AG04450 (cell line): Measurements from ENCODE around the gene SDK1. TPM values are rescaled to one million over a fixed set of nuclear protein-coding genes. Genes with fewer than 3 reads are reported as not detected.

Experiments
- CTCF ChIA-PET: fragments of 300-600, 350-600 bp; formaldehyde crosslinking; extraction: SDS; loops from one replicate; lab custom pipeline; 2022; ENCODE audit warnings: antibody characterized with exemption, inconsistent platforms; lab: Charles Lee
- POLR2A ChIA-PET: fragments of 350-600 bp; formaldehyde crosslinking; extraction: SDS; loops from one replicate; lab custom pipeline; 2021; ENCODE audit warnings: antibody characterized with exemption, inconsistent platforms; lab: Yijun Ruan, JAX
- DNase-seq: peaks from one replicate; pipeline ENCODE4 v3.0.0-alpha.2; 2011; ENCODE audit warnings: low read depth, low spot score
- H3K27ac ChIP-seq: one replicate; pipeline ENCODE4 v1.5.1; 2012; ENCODE audit warnings: low read depth, low read length, control low read depth
- H3K27me3 ChIP-seq: one replicate; pipeline ENCODE4 v1.6.0; 2012; ENCODE audit warnings: low read length; ENCODE audit not compliant: control insufficient read depth, insufficient read depth
- H3K4me3 ChIP-seq: 2 replicates; pipeline ENCODE4 v1.5.1; 2011; ENCODE audit warnings: mild to moderate bottlenecking, low read depth, low read length, control low read depth
- H3K9me3 ChIP-seq: 2 replicates; pipeline ENCODE4 v1.5.1; 2012; ENCODE audit warnings: low read length; ENCODE audit not compliant: control insufficient read depth, insufficient read depth
- CTCF ChIP-seq: IDR thresholded peaks from 2 replicates; pipeline ENCODE4 v1.5.1; 2011; ENCODE audit warnings: low read depth, low read length, control low read depth, inconsistent platforms
- polyA plus RNA-seq: library from polyadenylated mRNA; depleted of rRNA; stranded (reverse); fragments of >200 nt; gene quantifications from 2 replicates; pipeline ENCODE4 v1.2.3, GENCODE V29; 2011

Gene SDK1
- polyA plus RNA-seq, 1 experiment: 2.2 TPM

GRCh38 chr7:3879355-3880075 is 578.5 kb downstream of the SDK1 start:
- H3K9me3 ChIP-seq: peaks cover 31% of the 10 kb centered on the region
- DNase-seq: no peak
- POLR2A ChIA-PET: no interaction called here
- no peak overlapping the region for H3K4me3 ChIP-seq
- H3K27me3 ChIP-seq: no peaks in the 10 kb centered on the region
- CTCF ChIA-PET: no interaction called here
- no peak overlapping the region for H3K27ac ChIP-seq
- TF ChIP-seq CTCF: no peak

GRCh38 chr7:3880228-3880987 is 579.4 kb downstream of the SDK1 start:
- CTCF ChIA-PET: interaction anchor here (1.1 kb wide), 1 partner anchor 16 kb away, joined by 3 read pairs; no protein-coding TSS in a partner anchor
- peaks cover 36% of the 10 kb centered on the region for H3K9me3 ChIP-seq
- no peaks in the 10 kb centered on the region for H3K27me3 ChIP-seq
- POLR2A ChIA-PET: no interaction called here
- DNase-seq: no peak
- H3K4me3 ChIP-seq: no peak overlapping the region
- TF ChIP-seq CTCF: no peak
- H3K27ac ChIP-seq: no peak overlapping the region

DNA sequence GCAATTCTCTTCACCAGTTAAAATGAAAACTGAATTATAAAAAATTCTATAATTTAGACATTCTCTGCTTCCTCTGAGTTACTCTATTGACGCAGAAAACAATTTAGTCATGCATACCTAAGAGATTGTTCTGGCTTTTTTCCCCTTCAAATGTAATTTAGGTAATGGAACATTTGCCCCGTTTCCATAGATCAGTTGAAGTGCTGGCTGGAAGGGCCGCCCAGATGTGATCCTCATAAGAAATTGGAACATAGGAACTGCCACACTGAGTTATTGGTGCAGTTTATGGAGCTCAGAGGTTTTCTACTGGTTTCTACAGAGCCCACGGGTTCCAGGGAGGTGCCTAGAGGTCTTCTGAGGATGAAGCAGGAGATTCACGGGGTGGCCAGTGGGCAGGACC is 581.7 kb downstream of the SDK1 start:
- no peak for TF ChIP-seq CTCF
- ChIA-PET POLR2A (no interaction called here), CTCF (no interaction called here)
- H3K9me3 ChIP-seq: peaks cover 39% of the 10 kb centered on the region
- H3K27me3 ChIP-seq: no peaks in the 10 kb centered on the region
- no peak overlapping the region for H3K4me3 ChIP-seq
- H3K27ac ChIP-seq: no peak overlapping the region
- no peak for DNase-seq

- Histone ChIP-seq H3K4me3 (no peak overlapping the region), H3K27ac (no peak overlapping the region), H3K9me3 (peaks cover 39% of the 10 kb centered on the region), H3K27me3 (no peaks in the 10 kb centered on the region)
- ChIA-PET CTCF (no interaction called here), POLR2A (no interaction called here)
- no peak for DNase-seq
- no peak for TF ChIP-seq CTCF
Observed at GRCh38 chr7:3884543-3884942, 583.5 kb downstream of the SDK1 start.

- Histone ChIP-seq H3K9me3 (peaks cover 39% of the 10 kb centered on the region), H3K27me3 (no peaks in the 10 kb centered on the region), H3K27ac (no peak overlapping the region), H3K4me3 (no peak overlapping the region)
- DNase-seq: no peak
- ChIA-PET POLR2A (no interaction called here), CTCF (no interaction called here)
- no peak for TF ChIP-seq CTCF
Observed at GRCh38 chr7:3887096-3887690, 586.1 kb downstream of the SDK1 start.
